GM12874 (cell line): ENCODE measurements around the gene IGSF23.

Experiments used
- TF ChIP-seq, protein P1 (sequence below): IDR thresholded peaks from 2 replicates; pipeline ENCODE4 v1.5.1; 2011; ENCODE audit warnings: low read depth, mild to moderate bottlenecking, control low read depth, low read length, moderate library complexity; ENCODE audit not compliant: insufficient read depth

Gene IGSF23

GRCh38 chr19:44621367-44621766, 8.0 kb downstream of the IGSF23 start:
- TF ChIP-seq, protein P1, sequence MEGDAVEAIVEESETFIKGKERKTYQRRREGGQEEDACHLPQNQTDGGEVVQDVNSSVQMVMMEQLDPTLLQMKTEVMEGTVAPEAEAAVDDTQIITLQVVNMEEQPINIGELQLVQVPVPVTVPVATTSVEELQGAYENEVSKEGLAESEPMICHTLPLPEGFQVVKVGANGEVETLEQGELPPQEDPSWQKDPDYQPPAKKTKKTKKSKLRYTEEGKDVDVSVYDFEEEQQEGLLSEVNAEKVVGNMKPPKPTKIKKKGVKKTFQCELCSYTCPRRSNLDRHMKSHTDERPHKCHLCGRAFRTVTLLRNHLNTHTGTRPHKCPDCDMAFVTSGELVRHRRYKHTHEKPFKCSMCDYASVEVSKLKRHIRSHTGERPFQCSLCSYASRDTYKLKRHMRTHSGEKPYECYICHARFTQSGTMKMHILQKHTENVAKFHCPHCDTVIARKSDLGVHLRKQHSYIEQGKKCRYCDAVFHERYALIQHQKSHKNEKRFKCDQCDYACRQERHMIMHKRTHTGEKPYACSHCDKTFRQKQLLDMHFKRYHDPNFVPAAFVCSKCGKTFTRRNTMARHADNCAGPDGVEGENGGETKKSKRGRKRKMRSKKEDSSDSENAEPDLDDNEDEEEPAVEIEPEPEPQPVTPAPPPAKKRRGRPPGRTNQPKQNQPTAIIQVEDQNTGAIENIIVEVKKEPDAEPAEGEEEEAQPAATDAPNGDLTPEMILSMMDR, result no peak

DNA sequence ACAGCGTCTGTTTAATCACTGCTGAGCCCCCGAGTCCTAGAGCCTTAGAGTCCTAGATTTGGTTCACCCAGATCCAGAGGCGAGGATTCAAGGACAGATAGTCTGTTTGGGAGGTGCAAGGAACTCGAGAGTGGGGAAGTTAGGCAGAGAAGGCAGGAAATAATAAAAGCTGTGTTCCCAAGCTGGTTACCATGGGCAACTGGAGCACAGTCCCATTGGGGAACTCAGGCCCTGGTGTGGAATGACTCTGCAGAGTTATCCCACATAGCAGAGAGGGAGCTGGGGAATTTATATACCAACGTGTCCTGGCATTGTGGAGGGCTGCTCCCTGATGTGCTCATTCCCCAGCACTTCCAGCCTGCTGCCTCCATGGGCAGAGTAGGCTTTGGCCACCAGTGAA, 9.7 kb downstream of the IGSF23 start:
- TF ChIP-seq, protein P1, result no peak

GRCh38 chr19:44623626-44624025, 10.3 kb downstream of the IGSF23 start:
- TF ChIP-seq, protein P1, result no peak

GRCh38 chr19:44624840-44625354, 11.5 kb downstream of the IGSF23 start:
- TF ChIP-seq, protein P1, result no peak

DNA sequence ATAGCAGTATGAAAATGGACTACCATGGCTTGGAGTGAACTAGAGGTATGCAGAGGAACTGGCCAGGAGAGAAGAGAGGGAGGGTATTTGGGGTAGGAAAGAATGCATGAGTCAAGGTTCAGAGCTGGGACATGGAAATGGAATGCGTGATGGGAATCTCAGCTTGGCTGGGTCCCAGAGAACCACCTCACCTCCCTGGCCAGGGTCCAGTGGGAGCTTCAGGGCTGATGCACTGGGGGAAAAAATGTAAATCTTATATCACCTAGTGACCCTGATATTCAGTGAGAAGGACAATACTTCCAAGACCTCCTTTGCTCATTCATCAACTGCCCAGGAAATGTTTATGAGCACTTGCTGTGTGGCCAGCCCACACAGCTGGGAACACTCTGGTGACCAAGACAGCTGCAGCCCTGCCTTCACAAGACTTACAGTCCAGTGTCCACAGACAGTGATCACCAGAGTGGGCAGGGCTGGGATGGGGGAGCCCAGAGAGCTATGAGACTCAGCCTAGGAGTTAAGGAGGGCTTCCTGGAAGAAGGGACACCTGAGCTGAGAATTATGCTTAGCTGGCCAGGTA, 12.8 kb downstream of the IGSF23 start:
- TF ChIP-seq, protein P1, result no peak

DNA sequence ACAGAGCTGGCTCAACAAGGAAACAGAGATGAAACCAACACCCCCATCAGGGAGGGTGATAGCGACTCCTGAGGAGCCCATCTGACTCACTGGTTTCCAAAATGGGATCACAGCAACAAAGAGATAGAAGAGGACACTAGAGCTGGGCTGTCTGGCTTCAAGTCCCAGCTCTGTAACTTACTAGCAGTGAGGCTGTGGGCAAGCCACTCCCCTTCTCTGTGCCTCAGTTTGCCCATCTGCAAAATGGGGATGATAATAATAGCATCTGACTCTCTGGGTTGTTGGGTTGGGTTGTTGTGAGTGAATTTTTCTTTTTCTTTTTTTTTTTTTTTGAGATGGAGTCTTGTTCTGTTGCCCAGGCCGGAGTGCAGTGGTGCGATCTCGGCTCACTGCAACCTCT, 14.3 kb downstream of the IGSF23 start:
- TF ChIP-seq, protein P1, result no peak

GRCh38 chr19:44628793-44629192, 15.4 kb downstream of the IGSF23 start:
- TF ChIP-seq, protein P1, result no peak

DNA sequence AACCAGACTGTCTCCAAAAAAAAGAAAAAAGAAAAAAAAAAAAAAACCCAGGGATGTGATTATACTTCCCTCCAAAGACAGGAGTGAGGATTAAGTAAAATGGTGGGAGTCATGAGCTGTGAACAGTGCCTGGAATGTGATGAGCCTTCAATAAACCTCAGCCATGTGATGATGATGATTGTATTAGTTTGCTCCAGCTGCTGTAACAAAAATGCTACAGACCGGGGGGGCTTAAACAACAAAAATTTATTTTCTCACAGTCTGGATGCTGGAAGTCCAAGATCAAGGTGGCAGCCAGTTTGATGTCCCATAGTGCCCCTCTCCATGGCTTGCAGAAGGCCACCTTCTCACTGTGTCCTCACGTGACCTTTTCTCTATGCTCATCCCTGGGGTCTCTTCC, 21.4 kb downstream of the IGSF23 start:
- TF ChIP-seq, protein P1, result no peak
